ENCODE measurements around the gene TM9SF4.

Gene TM9SF4

GRCh38 chr20:32205843-32206759 lies 96.6 kb downstream of the TM9SF4 start:
- DNase-seq: no peak

GRCh38 chr20:32206760-32207625 lies 97.5 kb downstream of the TM9SF4 start:
- DNase-seq: peak in 1 of 56 donors; percentile 42

GRCh38 chr20:32207626-32208498 lies 98.3 kb downstream of the TM9SF4 start, which contains the start of the genes PLAGL2 and POFUT1:
Gene PLAGL2 (minus strand): TSS chr20:32207743. CDS start chr20:32202178, 5,565 bp downstream.
Gene POFUT1 (plus strand): TSS chr20:32207880. CDS start chr20:32207942, 62 bp downstream.
- peak in 55 of 56 donors; percentile 25 to 91 (median 75) for DNase-seq

GRCh38 chr20:32208499-32209154 lies 99.1 kb downstream of the TM9SF4 start:
- no peak for DNase-seq

GRCh38 chr20:32209850-32210605 lies 100.5 kb downstream of the TM9SF4 start:
- no peak for DNase-seq

- no peak for DNase-seq
Measured at GRCh38 chr20:32213870-32214269, 104.4 kb downstream of the TM9SF4 start.

GRCh38 chr20:32215147-32215546 lies 105.6 kb downstream of the TM9SF4 start:
- no peak for DNase-seq

GRCh38 chr20:32215729-32216128 lies 106.2 kb downstream of the TM9SF4 start:
- no peak for DNase-seq

- DNase-seq: no peak
Measured at GRCh38 chr20:32216179-32217142, 106.9 kb downstream of the TM9SF4 start.
